Upper lobe of right lung (tissue), 1 donor: ENCODE data around the gene DDX23. TPM values are rescaled to one million over a fixed set of nuclear protein-coding genes. Genes with fewer than 3 reads are reported as not detected.
A peak's percentile ranks its signal among the peaks of the same experiment; 100 is the strongest.

ENCODE experiments used
- ATAC-seq: fragments of 200-7000 bp; cut with Tn5 transposase; one replicate; pipeline ENCODE4 v1.9.1; 2020; ENCODE audit warnings: mild to moderate bottlenecking, moderate library complexity
- DNase-seq: peaks from one replicate; pipeline ENCODE4 v3.0.0-alpha.2; 2020
- H3K27ac ChIP-seq: fragments of 200-600 bp; one replicate; pipeline ENCODE4 v1.8.0; 2022
- H3K27me3 ChIP-seq: fragments of 200-600 bp; one replicate; pipeline ENCODE4 v1.8.0; 2022; ENCODE audit warnings: mild to moderate bottlenecking
- H3K36me3 ChIP-seq: fragments of 200-600 bp; one replicate; pipeline ENCODE4 v1.8.0; 2022
- H3K4me1 ChIP-seq: fragments of 200-600 bp; one replicate; pipeline ENCODE4 v1.8.0; 2022
- H3K4me3 ChIP-seq: fragments of 200-600 bp; one replicate; pipeline ENCODE4 v1.8.0; 2022; ENCODE audit warnings: mild to moderate bottlenecking
- H3K9me3 ChIP-seq: fragments of 200-600 bp; one replicate; pipeline ENCODE4 v1.8.0; 2022
- CTCF ChIP-seq: fragments of 200-600 bp; IDR thresholded peaks from one replicate; pipeline ENCODE4 v1.8.0; 2022; ENCODE audit warnings: antibody characterized with exemption
- intact Hi-C: fragments of 100-400 bp; cut with DNase I; formaldehyde crosslinking; loops from one replicate; pipeline ENCODE4 v1.11.0; 2022
- total RNA-seq: library from RNA; stranded (reverse); fragmentation: NEBNext Ultra II Directional; extraction: Animal tissue kit (Norgen Biotek cat#: 25700); gene quantifications from one replicate; pipeline ENCODE4 v1.2.1, GENCODE V29; 2021
- donor health status: DM: no; HTN: yes; CAD: no; lungs with severe emphysema.

DDX23 gene
- total RNA-seq, 1 donor from 2014 or later, result 77.2 TPM

GRCh38 chr12:48795550-48796455 is 56.2 kb downstream of the DDX23 start:
- TF ChIP-seq CTCF, result peak; percentile 94
- ATAC-seq, result peak; percentile 98
- Histone ChIP-seq H3K27me3 (peaks cover 5% of the 10 kb centered on the region), H3K9me3 (no peaks in the 10 kb centered on the region), H3K27ac (no peak overlapping the region), H3K4me1 (peaks cover 4% of the 10 kb centered on the region), H3K36me3 (no peaks in the 10 kb centered on the region), H3K4me3 (no peak overlapping the region)
- no peak for DNase-seq
- intact Hi-C loops, result loop anchor here (1.0 kb wide), 1 partner anchor 43 kb away; no protein-coding TSS in a partner anchor

- DNase-seq (no peak), ATAC-seq (no peak)
- no peak overlapping the region for H3K27ac ChIP-seq
- no peaks in the 10 kb centered on the region for H3K9me3 ChIP-seq
- intact Hi-C loops, result loop anchor here (1.0 kb wide), 1 partner anchor 42 kb away; no protein-coding TSS in a partner anchor
- peaks cover 5% of the 10 kb centered on the region for H3K27me3 ChIP-seq
- H3K4me3 ChIP-seq, result no peak overlapping the region
- TF ChIP-seq CTCF, result no peak
- peaks cover 4% of the 10 kb centered on the region for H3K4me1 ChIP-seq
- no peaks in the 10 kb centered on the region for H3K36me3 ChIP-seq
Observed at GRCh38 chr12:48794870-48795269, 57.1 kb downstream of the DDX23 start.

GRCh38 chr12:48793696-48794095 is 58.3 kb downstream of the DDX23 start:
- Histone ChIP-seq H3K4me1 (peaks cover 8% of the 10 kb centered on the region), H3K27ac (no peak overlapping the region), H3K4me3 (no peak overlapping the region), H3K36me3 (no peaks in the 10 kb centered on the region), H3K27me3 (no peaks in the 10 kb centered on the region), H3K9me3 (no peaks in the 10 kb centered on the region)
- no peak for DNase-seq
- TF ChIP-seq CTCF, result no peak
- no peak for ATAC-seq
- intact Hi-C loops, result no loop called here

- TF ChIP-seq CTCF, result no peak
- DNase-seq (no peak), ATAC-seq (no peak)
- Histone ChIP-seq H3K27ac (peak overlapping the region; percentile 89), H3K9me3 (no peaks in the 10 kb centered on the region), H3K27me3 (no peaks in the 10 kb centered on the region), H3K36me3 (no peaks in the 10 kb centered on the region), H3K4me3 (peak overlapping the region; percentile 85), H3K4me1 (peaks cover 12% of the 10 kb centered on the region)
- intact Hi-C loops, result no loop called here
Observed at GRCh38 chr12:48789858-48790326, 62.1 kb downstream of the DDX23 start.

GRCh38 chr12:48788854-48789775 is 62.8 kb downstream of the DDX23 start, which contains the start of gene ADCY6:
TSS of gene ADCY6 (minus strand) at chr12:48789089. CDS start at chr12:48783434, 5,655 bp downstream.
- Histone ChIP-seq H3K27me3 (no peaks in the 10 kb centered on the region), H3K4me3 (peak within 1 kb of the TSS; percentile 85), H3K4me1 (peaks cover 12% of the 10 kb centered on the region), H3K36me3 (no peaks in the 10 kb centered on the region), H3K9me3 (no peaks in the 10 kb centered on the region), H3K27ac (peak within 1 kb of the TSS; percentile 89)
- TF ChIP-seq CTCF, result no peak
- intact Hi-C loops, result no loop called here
- peak; percentile 89 for ATAC-seq
- peak; percentile 92 for DNase-seq
